ENCODE measurements around the gene PACS1.

Gene PACS1

DNA sequence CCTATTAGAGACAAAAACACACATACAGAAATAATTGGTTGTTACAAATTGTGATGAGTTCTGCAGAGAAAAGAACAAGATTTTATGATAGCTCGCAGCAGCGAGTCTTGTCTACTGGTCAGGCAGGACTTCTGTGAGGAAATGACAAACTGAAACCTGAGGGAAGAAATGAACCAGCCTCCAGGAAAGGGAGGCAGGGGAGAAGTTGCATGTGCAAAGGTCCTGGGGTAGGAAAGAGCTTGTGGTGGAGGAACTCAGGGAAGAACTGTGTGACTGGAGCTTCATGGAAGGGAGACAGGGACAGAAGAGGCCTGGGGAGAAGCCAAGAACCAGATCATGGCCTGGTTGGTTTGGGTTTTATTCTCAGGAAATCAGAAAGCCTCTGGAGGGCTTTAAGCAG, 189.2 kb downstream of the PACS1 start:
- DNase-seq (ENCODE audit: low spot score), result no peak

DNA sequence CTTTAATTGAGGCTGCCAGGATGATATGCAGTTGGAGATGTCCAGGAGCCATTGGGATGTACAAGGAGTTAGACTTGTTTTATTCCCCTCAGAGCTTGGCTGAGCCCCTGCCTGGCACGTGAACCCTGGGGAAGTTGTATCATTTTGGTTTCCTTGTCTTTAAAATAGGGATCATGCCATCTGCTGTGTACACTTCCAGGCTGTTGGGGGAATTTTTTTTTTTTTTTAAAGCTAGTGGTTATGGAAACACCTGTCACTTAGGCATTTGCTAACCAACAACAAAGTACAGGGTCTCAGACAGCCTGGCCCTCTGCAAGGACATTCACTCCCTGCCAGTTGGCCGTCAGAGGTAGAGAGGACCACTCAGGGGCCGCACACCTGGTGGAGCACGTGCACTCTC, 189.9 kb downstream of the PACS1 start:
- DNase-seq (ENCODE audit: low spot score), result no peak

DNA sequence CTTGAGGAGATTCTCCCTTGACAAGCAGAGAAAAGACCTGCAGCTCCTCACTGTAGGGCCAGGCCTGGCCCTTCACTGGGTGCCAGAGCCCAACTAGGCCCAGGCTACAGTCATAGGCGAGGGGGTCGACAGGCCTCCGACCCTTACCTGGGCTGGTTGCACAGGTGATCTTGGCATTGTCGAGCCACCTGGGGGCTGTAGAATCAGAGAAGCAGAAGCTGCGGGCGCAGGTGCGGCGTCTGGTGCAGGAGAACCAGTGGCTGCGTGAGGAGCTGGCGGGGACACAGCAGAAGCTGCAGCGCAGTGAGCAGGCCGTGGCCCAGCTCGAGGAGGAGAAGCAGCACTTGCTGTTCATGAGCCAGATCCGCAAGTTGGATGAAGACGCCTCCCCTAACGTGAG, 191.5 kb downstream of the PACS1 start:
- DNase-seq (ENCODE audit: low spot score), result no peak

DNA sequence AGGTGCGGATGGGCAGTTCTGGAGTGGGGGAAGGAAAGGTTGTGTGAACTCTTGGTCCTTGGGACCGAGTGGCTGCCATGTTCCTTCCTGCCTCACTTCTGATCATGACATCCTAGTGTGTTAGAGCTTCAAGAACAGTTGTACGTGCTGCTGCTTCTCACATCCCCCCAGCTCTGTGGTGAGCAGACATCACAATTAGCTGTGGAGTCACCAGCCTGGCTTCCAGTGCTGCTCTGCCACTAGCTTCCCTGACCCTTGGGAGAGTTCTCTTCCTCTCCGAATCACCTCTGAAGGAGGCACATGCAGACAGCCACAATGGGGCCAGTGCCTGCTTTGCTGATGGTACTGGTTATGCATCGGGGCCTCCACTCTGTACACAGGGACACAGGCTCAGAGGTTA, 192.1 kb downstream of the PACS1 start:
- no peak for DNase-seq (ENCODE audit: low spot score)

DNA sequence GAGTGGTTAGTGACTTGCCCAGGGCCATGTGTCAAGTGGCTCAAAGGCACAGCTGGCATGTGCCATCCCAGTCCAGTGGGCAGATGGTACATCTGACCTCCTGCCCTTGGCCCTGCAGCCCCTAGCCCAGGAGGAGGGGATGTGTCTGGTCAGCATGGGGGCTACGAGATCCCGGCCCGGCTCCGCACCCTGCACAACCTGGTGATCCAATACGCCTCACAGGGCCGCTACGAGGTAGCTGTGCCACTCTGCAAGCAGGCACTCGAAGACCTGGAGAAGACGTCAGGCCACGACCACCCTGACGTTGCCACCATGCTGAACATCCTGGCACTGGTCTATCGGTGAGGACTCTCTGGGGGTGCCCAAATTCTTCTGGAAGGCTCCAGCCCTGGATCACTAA, 192.6 kb downstream of the PACS1 start:
- DNase-seq (ENCODE audit: low spot score), result no peak

DNA sequence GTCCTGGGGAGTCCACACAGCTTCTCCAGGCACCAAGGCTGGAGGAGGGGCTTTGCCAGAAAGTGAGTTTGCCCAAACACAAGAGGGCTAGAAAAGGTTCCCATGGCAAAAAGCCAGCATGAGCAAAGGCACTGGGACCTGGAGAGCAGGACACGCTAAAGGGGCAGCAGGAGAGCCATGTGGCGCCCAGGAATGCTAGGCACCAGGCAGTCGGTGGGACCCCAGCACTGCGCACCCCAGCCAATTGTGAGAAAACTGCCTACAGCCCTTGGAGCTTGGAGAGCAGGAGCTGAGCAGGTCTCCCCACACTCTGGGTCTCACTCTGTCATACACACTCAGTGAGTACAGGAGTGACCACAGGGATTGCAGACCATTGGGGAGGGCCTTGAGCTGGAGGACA, 193.2 kb downstream of the PACS1 start:
- no peak for DNase-seq (ENCODE audit: low spot score)

DNA sequence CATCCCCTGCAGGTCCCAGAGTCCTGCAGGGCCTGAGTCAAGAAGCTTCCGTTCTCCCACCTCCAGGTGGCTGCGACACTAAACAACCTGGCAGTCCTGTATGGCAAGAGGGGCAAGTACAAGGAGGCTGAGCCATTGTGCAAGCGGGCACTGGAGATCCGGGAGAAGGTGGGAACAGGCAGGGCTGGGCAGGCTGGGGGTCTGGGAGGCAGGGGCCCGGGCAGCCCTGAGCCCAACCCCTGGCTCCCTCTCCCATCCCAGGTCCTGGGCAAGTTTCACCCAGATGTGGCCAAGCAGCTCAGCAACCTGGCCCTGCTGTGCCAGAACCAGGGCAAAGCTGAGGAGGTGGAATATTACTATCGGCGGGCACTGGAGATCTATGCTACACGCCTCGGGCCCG, 193.7 kb downstream of the PACS1 start:
- no peak for DNase-seq (ENCODE audit: low spot score)

DNA sequence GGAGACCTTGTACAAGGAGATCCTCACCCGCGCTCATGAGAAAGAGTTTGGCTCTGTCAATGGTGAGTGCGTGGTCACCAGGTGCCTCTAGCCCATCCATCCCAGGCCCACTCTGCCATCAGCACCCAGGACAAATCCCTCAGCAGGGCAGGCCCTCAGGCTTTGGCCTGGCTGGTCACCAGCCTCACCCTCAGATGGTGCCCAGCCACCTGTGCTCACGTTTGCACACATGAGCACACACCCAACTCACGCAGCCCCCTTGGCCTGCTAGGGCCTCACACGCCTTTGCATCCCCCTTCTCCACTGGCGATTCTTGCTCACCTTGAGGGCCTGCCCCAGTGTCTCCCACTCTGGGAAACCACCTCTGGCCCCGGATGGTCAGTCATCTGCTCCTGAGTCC, 194.3 kb downstream of the PACS1 start:
- DNase-seq (ENCODE audit: low spot score), result no peak

DNA sequence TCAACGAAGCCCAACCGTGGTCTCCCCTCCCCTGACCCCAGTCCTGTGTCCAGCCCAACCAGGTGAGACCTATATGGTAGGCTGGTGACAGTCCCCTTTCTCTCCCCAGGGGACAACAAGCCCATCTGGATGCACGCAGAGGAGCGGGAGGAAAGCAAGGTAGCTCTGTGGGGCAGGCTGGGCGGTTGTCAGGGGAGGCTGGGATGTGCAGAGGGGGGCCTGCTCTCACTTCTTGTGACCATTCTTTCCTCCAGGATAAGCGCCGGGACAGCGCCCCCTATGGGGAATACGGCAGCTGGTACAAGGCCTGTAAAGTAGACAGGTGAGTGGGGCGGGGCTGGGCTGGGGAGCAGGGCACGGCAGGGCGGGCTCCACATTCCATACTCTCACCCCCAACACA, 194.8 kb downstream of the PACS1 start:
- DNase-seq (ENCODE audit: low spot score), result no peak

DNA sequence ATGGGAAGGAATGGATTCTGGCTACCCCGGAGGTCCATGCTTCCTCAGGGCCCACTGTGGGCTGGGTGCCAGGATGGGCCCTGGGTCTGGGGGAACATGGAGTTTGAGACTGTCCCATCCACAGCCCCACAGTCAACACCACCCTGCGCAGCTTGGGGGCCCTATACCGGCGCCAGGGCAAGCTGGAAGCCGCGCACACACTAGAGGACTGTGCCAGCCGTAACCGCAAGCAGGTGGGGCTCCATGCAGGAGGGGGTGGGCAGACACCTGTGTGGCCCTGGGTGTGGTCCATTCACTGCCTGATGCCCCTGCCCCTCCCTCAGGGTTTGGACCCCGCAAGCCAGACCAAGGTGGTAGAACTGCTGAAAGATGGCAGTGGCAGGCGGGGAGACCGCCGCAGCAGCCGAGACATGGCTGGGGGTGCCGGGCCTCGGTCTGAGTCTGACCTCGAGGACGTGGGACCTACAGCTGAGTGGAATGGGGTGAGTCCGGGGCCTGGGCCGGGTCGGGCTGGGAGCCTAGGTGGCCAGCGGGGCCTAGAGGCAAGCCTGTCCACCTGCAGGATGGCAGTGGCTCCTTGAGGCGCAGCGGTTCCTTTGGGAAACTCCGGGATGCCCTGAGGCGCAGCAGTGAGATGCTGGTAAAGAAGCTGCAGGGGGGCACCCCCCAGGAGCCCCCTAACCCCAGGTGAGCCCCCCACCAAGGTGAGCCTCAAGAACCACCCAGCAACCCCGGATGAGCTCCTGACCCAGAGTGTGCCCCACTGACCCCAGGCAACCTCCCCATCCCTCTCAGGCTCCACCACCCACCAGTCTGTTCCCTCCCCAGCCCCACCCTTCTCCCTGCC, 195.7 kb downstream of the PACS1 start:
- no peak for DNase-seq (ENCODE audit: low spot score)

DNA sequence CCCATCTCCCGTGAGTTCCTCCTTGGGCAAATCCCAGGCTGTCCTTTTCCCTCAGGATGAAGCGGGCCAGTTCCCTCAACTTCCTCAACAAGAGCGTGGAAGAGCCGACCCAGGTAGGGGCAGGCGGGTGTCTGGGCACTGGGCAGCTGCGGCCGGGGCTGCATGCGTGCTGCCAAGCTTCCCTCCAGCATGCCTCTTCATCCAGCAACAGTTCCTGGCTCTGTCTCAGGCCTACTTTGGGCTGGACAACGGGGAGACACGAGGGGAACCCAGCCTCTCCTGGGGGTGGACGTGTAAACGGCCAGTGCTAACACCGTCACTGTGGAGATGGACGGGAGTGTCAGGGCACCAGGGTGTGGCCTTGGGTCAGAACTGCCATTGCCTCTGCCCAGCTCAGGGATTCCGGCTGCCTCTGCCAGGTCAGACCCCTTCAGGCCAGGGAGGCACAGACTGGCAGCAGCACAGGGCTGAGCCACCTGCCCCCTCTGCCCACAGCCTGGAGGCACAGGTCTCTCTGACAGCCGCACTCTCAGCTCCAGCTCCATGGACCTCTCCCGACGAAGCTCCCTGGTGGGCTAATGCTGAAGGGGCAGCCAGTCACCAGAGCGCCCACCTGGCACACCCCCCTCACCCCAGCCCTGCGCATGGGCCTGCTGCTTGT, 196.4 kb downstream of the PACS1 start:
- no peak for DNase-seq (ENCODE audit: low spot score)

DNA sequence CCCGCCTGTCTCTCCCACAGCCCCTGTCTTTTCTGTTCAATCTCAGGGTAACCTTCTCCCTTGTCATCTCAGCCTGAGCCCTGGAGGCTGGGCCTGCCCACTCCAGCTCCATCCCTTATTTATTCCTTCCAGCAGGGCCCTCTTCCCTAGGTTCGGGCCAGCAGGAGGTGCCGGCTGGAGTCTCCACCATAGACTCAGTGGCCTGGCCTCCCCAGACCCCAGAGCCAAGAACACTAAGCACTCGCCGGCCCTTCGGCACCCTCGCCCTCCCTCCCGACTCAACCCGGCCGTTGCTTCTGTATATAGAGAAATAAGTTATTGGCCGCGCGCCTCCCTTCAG, 196.9 kb downstream of the PACS1 start:
- no peak for DNase-seq (ENCODE audit: low spot score)

DNA sequence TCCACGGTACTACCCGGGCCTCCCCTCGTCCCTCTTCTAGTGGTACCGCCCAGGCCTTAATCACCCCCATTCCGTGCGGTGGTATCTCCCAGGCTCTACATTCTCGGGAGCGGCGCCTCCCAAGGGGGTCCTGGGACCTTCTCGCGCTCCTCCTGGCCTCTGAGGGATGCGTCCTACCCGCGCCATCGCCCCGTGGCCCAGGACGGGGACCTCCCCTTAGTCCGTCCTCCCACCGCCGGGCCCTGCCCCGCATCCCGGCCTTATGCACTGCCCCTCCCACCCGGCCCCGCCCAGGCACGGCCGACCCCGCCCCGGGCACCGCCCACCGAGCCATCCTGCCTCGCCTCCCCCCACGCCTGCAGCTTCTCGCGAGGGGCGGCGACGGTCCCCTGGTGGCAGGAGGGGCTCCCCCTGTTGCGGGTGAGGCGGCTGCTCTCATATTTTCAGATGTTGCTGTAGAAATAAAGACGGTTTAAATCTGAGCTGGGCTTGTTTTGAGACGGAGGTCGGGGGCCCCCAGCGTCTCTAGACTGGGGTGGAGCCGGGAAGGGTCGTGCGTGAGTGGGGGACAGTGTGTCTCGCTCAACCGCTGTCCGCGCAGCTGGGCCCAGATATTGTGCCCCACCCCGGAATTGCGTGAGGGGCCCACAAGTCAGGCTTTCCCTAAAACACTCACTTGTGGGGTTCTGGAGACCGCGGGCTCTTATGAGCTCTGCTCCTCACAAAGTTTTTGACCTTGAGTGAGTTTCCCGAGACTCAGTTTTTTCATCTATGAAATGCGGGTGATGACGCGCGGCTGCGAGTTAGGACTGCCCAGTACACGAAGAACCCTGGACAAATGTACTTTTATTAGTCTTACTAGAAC, 197.5 kb downstream of the PACS1 start:
- peak; percentile 91 for DNase-seq (ENCODE audit: low spot score)

DNA sequence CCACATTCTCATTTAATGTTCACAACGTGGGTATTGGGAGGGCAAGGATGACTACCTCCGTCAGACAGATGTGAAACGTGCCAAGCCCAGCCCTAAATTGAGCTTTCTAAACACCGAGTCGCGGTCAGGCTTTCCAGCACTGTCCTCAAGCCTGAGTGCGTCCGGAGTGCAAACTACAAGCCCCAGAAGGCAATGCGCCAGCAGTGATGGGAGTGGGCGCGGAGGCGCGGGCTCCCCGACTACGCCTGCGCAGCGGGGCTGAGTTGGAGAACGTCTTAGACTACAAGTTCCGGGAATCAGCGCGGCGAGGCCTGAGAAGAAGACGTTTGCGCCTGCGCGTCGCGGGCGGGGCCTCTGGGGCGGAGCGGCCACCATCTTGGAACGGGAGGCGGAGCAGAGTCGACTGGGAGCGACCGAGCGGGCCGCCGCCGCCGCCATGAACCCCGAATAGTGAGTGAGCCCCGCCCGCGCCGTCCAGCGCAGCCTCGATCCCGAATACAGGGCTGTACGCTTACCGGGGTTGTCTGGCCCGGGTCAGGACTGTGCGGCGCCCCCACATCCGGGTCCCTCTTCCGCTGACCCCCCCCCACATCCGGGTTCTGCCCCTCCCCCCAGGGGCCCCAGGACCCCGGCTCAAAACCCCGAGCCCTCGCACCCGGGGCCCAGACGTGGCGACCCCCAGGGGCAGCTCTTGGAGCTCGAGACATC, 198.3 kb downstream of the PACS1 start, which contains the start of gene RAB1B:
TSS of gene RAB1B (plus strand) at position 396 of the 708 bp plus-strand sequence. CDS start at position 437, 41 bp downstream.
- peak; percentile 99 for DNase-seq (ENCODE audit: low spot score)

DNA sequence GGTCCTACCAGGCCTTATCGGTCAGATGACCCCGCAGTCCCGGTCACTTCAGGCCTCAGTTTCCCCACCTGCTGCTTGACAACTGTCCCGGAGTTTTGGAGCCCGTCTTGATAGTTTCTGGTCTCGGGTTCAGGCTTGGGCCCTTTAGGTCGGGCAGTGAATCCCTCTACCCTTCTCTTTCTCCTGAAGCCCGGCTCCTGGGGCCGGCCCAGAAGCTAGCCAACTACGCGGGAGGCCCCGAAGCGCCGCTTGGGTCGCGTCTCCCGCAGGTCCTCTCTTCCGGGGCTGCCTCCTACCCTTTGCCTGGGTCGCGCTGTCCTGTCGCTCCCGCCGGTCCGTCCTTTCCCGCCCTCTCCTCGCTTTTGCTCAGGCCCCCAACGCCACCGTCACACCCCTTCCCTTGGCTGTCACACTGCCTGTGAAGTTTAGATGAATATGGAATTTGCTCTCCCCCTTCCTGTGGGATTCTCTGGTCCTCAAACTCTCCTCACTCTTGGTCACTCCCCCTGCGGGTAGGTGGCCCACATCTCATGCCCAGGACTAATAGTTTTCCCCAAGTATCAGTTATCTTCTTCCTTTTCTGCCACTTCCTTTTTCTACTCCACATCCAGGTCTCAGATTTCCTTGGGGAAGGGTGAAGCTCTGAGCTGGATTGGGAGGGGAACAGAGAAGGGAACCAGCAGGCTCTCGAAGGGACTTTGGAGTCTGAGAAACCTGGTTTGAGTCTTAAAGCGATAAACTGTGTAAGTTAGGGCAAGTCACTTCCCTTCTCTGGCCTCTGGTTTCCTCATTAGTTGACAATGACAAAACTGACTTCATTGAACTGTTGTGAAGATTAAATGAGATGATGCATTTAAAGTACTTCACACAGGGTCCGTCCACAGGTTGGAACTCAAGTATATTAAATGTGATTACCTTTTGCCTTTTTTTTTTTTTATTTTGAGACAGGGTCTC, 199.2 kb downstream of the PACS1 start:
- no peak for DNase-seq (ENCODE audit: low spot score)

DNA sequence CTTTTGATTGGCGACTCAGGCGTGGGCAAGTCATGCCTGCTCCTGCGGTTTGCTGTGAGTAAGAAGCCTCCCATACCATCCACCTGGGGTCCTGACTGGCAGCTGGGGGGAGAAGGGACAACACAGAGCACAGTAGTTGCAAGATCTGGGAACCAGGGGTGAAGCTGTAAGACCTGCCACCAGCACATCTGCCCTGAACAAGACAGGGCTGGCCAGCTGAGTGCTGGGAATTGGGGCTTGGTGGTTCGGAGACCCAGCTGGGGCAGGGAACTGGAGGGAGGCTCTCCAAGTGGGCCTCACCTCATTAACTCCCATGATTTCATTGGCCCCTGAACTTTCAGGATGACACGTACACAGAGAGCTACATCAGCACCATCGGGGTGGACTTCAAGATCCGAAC, 201.7 kb downstream of the PACS1 start:
- no peak for DNase-seq (ENCODE audit: low spot score)

DNA sequence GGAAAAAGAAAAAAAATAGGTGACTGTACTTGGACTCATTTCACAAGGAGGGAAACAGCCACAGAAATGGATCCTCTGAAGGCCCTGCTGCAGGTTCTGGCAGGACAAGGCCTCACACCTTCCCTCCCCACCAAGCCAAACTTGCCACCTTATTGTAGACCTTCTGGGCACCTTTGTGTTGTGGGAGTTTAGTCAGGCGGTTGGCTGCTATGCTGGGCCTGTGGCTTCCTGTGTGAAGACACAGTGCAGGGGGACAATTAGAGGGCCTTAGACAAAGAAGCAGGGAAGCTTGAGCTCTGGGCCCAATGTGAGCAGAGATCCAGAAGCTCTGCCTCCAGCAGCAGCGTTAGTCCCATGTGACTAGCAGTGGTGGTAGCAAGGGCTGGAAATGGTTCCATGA, 202.5 kb downstream of the PACS1 start:
- DNase-seq (ENCODE audit: low spot score), result no peak

DNA sequence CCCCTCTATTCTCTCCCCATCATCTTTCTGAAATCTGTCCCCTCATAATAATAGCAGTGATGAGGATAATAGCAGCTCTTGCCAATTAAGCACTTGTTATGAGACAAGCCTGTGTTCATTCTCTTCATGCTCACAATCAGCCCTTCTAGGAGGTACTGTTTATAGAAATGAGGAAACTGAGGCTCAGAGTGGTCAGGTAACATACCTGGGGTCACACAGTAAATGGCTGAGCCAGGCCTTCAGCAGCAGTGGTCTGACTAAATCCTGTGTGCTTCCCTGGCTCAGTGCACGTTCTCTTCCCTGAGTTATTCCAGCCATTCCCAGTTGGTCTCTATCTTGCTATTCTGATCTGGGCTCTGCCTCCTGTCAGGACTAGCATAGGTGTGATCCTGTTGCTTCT, 204.1 kb downstream of the PACS1 start:
- no peak for DNase-seq (ENCODE audit: low spot score)

DNA sequence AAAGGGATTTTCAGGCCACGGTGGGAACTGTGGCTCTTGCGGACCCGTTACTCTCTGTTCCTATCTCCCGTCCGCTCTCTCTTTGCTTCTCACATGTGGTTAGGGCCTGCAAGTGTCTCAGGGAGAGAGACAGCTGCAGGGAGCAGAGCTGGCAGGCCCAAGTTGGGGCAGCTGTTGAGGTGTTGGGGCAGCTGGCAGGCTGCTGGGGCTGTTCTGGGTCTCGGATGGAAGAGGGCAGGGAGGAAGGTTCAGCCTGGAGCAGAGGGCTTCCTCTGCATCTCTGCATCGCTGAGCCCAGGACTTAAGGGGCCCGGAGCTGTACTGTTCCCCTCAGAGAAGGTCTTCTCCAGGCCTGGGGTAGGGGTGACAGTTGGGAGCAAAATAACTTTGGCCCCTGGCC, 205.3 kb downstream of the PACS1 start:
- no peak for DNase-seq (ENCODE audit: low spot score)

DNA sequence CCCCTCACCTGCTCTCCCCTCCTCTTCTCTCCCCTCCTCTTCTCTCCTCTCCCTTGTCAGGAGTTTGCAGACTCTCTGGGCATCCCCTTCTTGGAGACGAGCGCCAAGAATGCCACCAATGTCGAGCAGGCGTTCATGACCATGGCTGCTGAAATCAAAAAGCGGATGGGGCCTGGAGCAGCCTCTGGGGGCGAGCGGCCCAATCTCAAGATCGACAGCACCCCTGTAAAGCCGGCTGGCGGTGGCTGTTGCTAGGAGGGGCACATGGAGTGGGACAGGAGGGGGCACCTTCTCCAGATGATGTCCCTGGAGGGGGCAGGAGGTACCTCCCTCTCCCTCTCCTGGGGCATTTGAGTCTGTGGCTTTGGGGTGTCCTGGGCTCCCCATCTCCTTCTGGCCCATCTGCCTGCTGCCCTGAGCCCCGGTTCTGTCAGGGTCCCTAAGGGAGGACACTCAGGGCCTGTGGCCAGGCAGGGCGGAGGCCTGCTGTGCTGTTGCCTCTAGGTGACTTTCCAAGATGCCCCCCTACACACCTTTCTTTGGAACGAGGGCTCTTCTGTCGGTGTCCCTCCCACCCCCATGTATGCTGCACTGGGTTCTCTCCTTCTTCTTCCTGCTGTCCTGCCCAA, 206.0 kb downstream of the PACS1 start:
- no peak for DNase-seq (ENCODE audit: low spot score)
